Activated gamma-delta T cell (primary cell): ENCODE measurements around the gene SSC4D.
"Not testable (repeated sequence)": the region's sequence is repeated elsewhere in the genome, so short reads cannot be mapped to it uniquely, and the experiment has no call there.

Source experiments
- DNase-seq: peaks from one replicate; lab custom pipeline; 2025; lab: John Stamatoyannopoulos, UW

The SSC4D gene

GRCh38 chr7:76421097-76421496 lies 11.6 kb upstream of the SSC4D start:
- not testable (repeated sequence) for DNase-seq

GRCh38 chr7:76417654-76418310 lies 8.3 kb upstream of the SSC4D start:
- DNase-seq, result not testable (repeated sequence)

GRCh38 chr7:76412249-76412648 lies 2.8 kb upstream of the SSC4D start:
- DNase-seq, result no peak

GRCh38 chr7:76411626-76412025 lies 2.1 kb upstream of the SSC4D start:
- no peak for DNase-seq

GRCh38 chr7:76408121-76408560 lies 1.4 kb downstream of the SSC4D start:
- no peak for DNase-seq

- DNase-seq, result no peak
Measured at GRCh38 chr7:76407718-76408117, 1.8 kb downstream of the SSC4D start.

- no peak for DNase-seq
Measured at GRCh38 chr7:76405738-76406137, 3.8 kb downstream of the SSC4D start.

GRCh38 chr7:76403780-76404494 lies 5.6 kb downstream of the SSC4D start:
- no peak for DNase-seq

GRCh38 chr7:76403097-76403496 lies 6.4 kb downstream of the SSC4D start:
- not testable (repeated sequence) for DNase-seq

- DNase-seq, result no peak
Measured at GRCh38 chr7:76400248-76400647, 9.2 kb downstream of the SSC4D start.

GRCh38 chr7:76397409-76398183 lies 11.9 kb downstream of the SSC4D start:
- DNase-seq, result peak; percentile 63

- DNase-seq, result no peak
Measured at GRCh38 chr7:76396864-76397263, 12.6 kb downstream of the SSC4D start.

- no peak for DNase-seq
Measured at GRCh38 chr7:76395965-76396726, 13.4 kb downstream of the SSC4D start.

- not testable (repeated sequence) for DNase-seq
Measured at GRCh38 chr7:76395605-76395964, 13.9 kb downstream of the SSC4D start.

GRCh38 chr7:76394957-76395356 lies 14.5 kb downstream of the SSC4D start:
- no peak for DNase-seq

GRCh38 chr7:76393116-76394031 lies 16.1 kb downstream of the SSC4D start:
- peak; percentile 79 for DNase-seq

- DNase-seq, result no peak
Measured at GRCh38 chr7:76392531-76393115, 16.9 kb downstream of the SSC4D start.

- DNase-seq, result no peak
Measured at GRCh38 chr7:76390092-76390491, 19.4 kb downstream of the SSC4D start.

- not testable (repeated sequence) for DNase-seq
Measured at GRCh38 chr7:76387789-76388188, 21.7 kb downstream of the SSC4D start.

- DNase-seq, result no peak
Measured at GRCh38 chr7:76386691-76387260, 22.7 kb downstream of the SSC4D start.
